GM23338 (cell line): Measurements from ENCODE around the gene COL16A1. TPM values are rescaled to one million over a fixed set of nuclear protein-coding genes. Genes with fewer than 3 reads are reported as not detected.

ENCODE experiments used
- ATAC-seq: fragments of 200-7000 bp; cut with Tn5 transposase; 3 replicates; pipeline ENCODE4 v1.9.1; 2020
- DNase-seq: peaks from one replicate; pipeline ENCODE4 v3.0.0-alpha.2; 2015; ENCODE audit warnings: low spot score
- H2AFZ ChIP-seq: fragments of 200-600 bp; sonication (generic); 2 replicates; pipeline ENCODE4 v1.8.0; 2016; ENCODE audit warnings: antibody characterized with exemption, mild to moderate bottlenecking, moderate library complexity
- H3F3A ChIP-seq: fragments of 200-600 bp; sonication (generic); replicated peaks from 2 replicates; pipeline ENCODE4 v1.8.0; 2017; ENCODE audit warnings: antibody characterized with exemption, mixed run types, low read depth
- H3K27ac ChIP-seq: fragments of 200-600 bp; sonication (generic); 2 replicates; pipeline ENCODE4 v1.6.1; 2016; ENCODE audit warnings: low read depth
- H3K27me3 ChIP-seq: fragments of 200-600 bp; sonication (generic); 2 replicates; pipeline ENCODE4 v1.8.0; 2016; ENCODE audit warnings: mild to moderate bottlenecking, mixed run types, moderate library complexity; ENCODE audit not compliant: insufficient read depth
- H3K36me3 ChIP-seq: fragments of 200-600 bp; sonication (generic); 2 replicates; pipeline ENCODE4 v1.8.0; 2016; ENCODE audit warnings: mild to moderate bottlenecking; ENCODE audit not compliant: insufficient read depth
- H3K4me1 ChIP-seq: fragments of 200-600 bp; sonication (generic); 2 replicates; pipeline ENCODE4 v1.8.0; 2016; ENCODE audit warnings: mild to moderate bottlenecking, moderate library complexity; ENCODE audit not compliant: insufficient read depth
- H3K4me2 ChIP-seq: fragments of 200-600 bp; sonication (generic); 2 replicates; pipeline ENCODE4 v1.7.1; 2017; ENCODE audit warnings: mixed run types
- H3K4me3 ChIP-seq: fragments of 200-600 bp; sonication (generic); 2 replicates; pipeline ENCODE4 v1.6.1; 2016; ENCODE audit warnings: mixed run types
- H3K79me2 ChIP-seq: fragments of 200-600 bp; sonication (generic); replicated peaks from 2 replicates; pipeline ENCODE4 v1.8.0; 2017; ENCODE audit warnings: mild to moderate bottlenecking; ENCODE audit not compliant: insufficient read depth
- H3K9me2 ChIP-seq: fragments of 200-600 bp; sonication (generic); 2 replicates; pipeline ENCODE4 v1.8.0; 2017; ENCODE audit not compliant: insufficient read depth
- H4K20me1 ChIP-seq: fragments of 200-600 bp; sonication (generic); replicated peaks from 2 replicates; pipeline ENCODE4 v1.8.0; 2017; ENCODE audit warnings: mild to moderate bottlenecking; ENCODE audit not compliant: insufficient read depth
- H3K27ac Mint-ChIP-seq: 2 replicates; pipeline ENCODE4 v1.8.0; 2020; ENCODE audit warnings: inconsistent platforms, mild to moderate bottlenecking, moderate library complexity, mixed read lengths
- H3K27me3 Mint-ChIP-seq: 3 replicates; pipeline ENCODE4 v1.8.0; 2022; ENCODE audit warnings: low read depth, mild to moderate bottlenecking, moderate library complexity, mixed read lengths, inconsistent platforms; ENCODE audit not compliant: insufficient read depth, poor library complexity
- H3K36me3 Mint-ChIP-seq: 3 replicates; pipeline ENCODE4 v1.8.0; 2021; ENCODE audit warnings: low read depth, mild to moderate bottlenecking, inconsistent platforms, moderate library complexity, mixed read lengths
- H3K4me1 Mint-ChIP-seq: 3 replicates; pipeline ENCODE4 v1.8.0; 2020; ENCODE audit warnings: mild to moderate bottlenecking, inconsistent platforms, mixed read lengths
- H3K4me3 Mint-ChIP-seq: 3 replicates; pipeline ENCODE4 v1.8.0; 2021; ENCODE audit warnings: moderate library complexity, mild to moderate bottlenecking, inconsistent platforms, mixed read lengths
- H3K9me3 Mint-ChIP-seq: 3 replicates; pipeline ENCODE4 v1.8.0; 2020; ENCODE audit warnings: moderate library complexity, mild to moderate bottlenecking, inconsistent platforms, mixed read lengths
- CREB1 ChIP-seq: fragments of 250-450 bp; sonication (Bioruptor Pico); IDR thresholded peaks from 2 replicates; pipeline ENCODE4 v1.5.0; 2020; ENCODE audit warnings: low read depth, mild to moderate bottlenecking, moderate library complexity
- EZH2phosphoT487 ChIP-seq: fragments of 200-600 bp; sonication (generic); IDR thresholded peaks from one replicate; pipeline ENCODE4 v1.8.1; 2018; ENCODE audit warnings: antibody characterized with exemption; ENCODE audit not compliant: unreplicated experiment
- JUNB ChIP-seq: IDR thresholded peaks from one replicate; pipeline ENCODE4 v1.6.1; 2016; ENCODE audit warnings: antibody characterized with exemption; ENCODE audit not compliant: unreplicated experiment
- NANOG ChIP-seq: IDR thresholded peaks from 2 replicates; pipeline ENCODE4 v1.6.1; 2016; ENCODE audit warnings: antibody characterized with exemption, borderline replicate concordance
- POLR2AphosphoS5 ChIP-seq: IDR thresholded peaks from 2 replicates; pipeline ENCODE4 v1.6.1; 2016; ENCODE audit warnings: antibody characterized with exemption, low read depth
- STAT1 ChIP-seq: IDR thresholded peaks from one replicate; pipeline ENCODE4 v1.6.1; 2016; ENCODE audit warnings: antibody characterized with exemption; ENCODE audit not compliant: unreplicated experiment
- ZNF114 ChIP-seq: fragments of 250-450 bp; sonication (Bioruptor Pico); IDR thresholded peaks from 2 replicates; pipeline ENCODE4 v1.5.0; 2020; ENCODE audit warnings: mild to moderate bottlenecking, moderate library complexity
- polyA plus RNA-seq: library from polyadenylated mRNA; unstranded; fragments of >200 nt; fragmentation: Nextera tagmentation; extraction: Ambion mirVana; gene quantifications from 2 replicates; pipeline ENCODE4 v1.2.1, GENCODE V29; 2016
- total RNA-seq: library from RNA; depleted of rRNA; stranded (reverse); fragments of >200 nt; shearing (Covaris generic); gene quantifications from 2 replicates; pipeline ENCODE4 v1.2.3, GENCODE V29; 2014
- TF ChIP-seq, protein P1 (sequence below): IDR thresholded peaks from one replicate; pipeline ENCODE4 v1.6.1; 2018; ENCODE audit warnings: antibody characterized with exemption; ENCODE audit not compliant: unreplicated experiment
- TF ChIP-seq, protein P2 (sequence below): IDR thresholded peaks from 2 replicates; pipeline ENCODE4 v1.6.1; 2016; ENCODE audit warnings: antibody characterized with exemption

COL16A1 gene
- total and polyA plus RNA-seq, 2 experiments from 2014 or later: 4.2 to 13.2 TPM

DNA sequence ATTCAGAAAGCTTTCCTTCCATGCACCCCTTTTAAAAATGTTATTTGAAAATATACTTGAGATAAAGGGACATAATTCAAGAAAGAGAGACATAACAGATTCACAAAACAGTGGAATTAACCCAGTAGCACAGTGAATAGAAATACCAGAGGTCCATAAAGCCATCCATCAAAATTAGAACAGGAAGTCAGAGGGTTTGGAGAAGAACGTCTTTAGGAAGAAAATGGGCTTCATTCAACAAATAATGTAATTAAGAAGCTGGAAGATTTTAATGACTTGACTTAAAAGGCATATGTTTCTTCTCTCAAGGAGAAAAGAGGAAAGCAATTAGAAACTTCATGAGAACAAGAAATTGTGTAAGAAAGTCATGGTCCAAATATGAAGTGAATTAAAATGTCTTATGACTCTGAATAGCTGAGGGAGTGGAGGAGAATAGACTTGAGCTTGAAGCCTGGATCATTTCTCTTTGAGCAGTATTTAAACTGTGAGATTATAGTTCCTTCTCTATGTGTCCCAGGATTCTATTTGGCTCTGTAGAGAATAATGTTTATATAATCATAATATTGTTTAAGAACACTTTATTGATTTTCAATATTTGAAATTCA lies 94.2 kb downstream of the COL16A1 start:
- no peaks in the 10 kb centered on the region for H3K9me2 ChIP-seq
- TF ChIP-seq, protein P1, sequence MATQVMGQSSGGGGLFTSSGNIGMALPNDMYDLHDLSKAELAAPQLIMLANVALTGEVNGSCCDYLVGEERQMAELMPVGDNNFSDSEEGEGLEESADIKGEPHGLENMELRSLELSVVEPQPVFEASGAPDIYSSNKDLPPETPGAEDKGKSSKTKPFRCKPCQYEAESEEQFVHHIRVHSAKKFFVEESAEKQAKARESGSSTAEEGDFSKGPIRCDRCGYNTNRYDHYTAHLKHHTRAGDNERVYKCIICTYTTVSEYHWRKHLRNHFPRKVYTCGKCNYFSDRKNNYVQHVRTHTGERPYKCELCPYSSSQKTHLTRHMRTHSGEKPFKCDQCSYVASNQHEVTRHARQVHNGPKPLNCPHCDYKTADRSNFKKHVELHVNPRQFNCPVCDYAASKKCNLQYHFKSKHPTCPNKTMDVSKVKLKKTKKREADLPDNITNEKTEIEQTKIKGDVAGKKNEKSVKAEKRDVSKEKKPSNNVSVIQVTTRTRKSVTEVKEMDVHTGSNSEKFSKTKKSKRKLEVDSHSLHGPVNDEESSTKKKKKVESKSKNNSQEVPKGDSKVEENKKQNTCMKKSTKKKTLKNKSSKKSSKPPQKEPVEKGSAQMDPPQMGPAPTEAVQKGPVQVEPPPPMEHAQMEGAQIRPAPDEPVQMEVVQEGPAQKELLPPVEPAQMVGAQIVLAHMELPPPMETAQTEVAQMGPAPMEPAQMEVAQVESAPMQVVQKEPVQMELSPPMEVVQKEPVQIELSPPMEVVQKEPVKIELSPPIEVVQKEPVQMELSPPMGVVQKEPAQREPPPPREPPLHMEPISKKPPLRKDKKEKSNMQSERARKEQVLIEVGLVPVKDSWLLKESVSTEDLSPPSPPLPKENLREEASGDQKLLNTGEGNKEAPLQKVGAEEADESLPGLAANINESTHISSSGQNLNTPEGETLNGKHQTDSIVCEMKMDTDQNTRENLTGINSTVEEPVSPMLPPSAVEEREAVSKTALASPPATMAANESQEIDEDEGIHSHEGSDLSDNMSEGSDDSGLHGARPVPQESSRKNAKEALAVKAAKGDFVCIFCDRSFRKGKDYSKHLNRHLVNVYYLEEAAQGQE: no peak
- no peak for TF ChIP-seq EZH2phosphoT487
- no peak overlapping the region for H3K4me2 ChIP-seq
- H2AFZ ChIP-seq: no peak overlapping the region
- H3K27ac ChIP-seq: no peak overlapping the region
- H3K36me3 ChIP-seq: no peaks in the 10 kb centered on the region
- peaks cover 4% of the 10 kb centered on the region for H3K4me1 Mint-ChIP-seq
- H3K79me2 ChIP-seq: no peaks in the 10 kb centered on the region
- no peak overlapping the region for H3K4me3 Mint-ChIP-seq
- H3K36me3 Mint-ChIP-seq: no peaks in the 10 kb centered on the region
- H3K27ac Mint-ChIP-seq: no peak overlapping the region
- no peak for ATAC-seq
- no peaks in the 10 kb centered on the region for H3K9me3 Mint-ChIP-seq
- H3F3A ChIP-seq: no peaks in the 10 kb centered on the region
- peaks cover 2% of the 10 kb centered on the region for H3K27me3 Mint-ChIP-seq
- H3K4me1 ChIP-seq: no peaks in the 10 kb centered on the region
- DNase-seq: no peak
- H3K27me3 ChIP-seq: no peaks in the 10 kb centered on the region
- H3K4me3 ChIP-seq: no peak overlapping the region
- no peaks in the 10 kb centered on the region for H4K20me1 ChIP-seq

DNA sequence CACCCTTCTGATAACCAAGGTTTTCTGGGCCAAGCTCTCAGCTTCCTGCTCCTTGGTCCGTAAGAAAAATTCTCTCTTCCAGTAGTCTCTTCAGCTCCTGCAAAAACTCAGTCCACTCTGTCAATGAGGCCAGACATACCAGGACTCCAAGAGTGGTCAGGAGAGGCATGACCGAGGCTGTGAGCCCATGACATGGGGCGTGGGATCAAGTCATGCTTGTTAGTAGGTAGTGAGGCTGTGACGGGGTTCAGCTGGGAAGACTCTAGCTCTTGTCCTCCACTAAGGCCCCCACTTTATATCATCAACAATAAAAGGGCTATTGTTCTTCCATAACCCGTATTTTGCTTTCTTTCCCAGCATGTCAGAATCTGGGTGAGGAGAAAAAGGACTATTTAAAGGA lies 96.5 kb downstream of the COL16A1 start:
- Histone ChIP-seq H3K27me3 (no peaks in the 10 kb centered on the region), H3K4me1 (no peaks in the 10 kb centered on the region), H4K20me1 (no peaks in the 10 kb centered on the region), H3K79me2 (no peaks in the 10 kb centered on the region), H3F3A (no peaks in the 10 kb centered on the region), H3K4me3 (no peak overlapping the region), H3K36me3 (no peaks in the 10 kb centered on the region), H3K4me2 (no peak overlapping the region), H3K27ac (no peak overlapping the region), H2AFZ (no peak overlapping the region), H3K9me2 (no peaks in the 10 kb centered on the region)
- Mint-ChIP-seq H3K4me1 (no peaks in the 10 kb centered on the region), H3K27me3 (peaks cover 2% of the 10 kb centered on the region), H3K36me3 (no peaks in the 10 kb centered on the region), H3K9me3 (no peaks in the 10 kb centered on the region), H3K27ac (no peak overlapping the region), H3K4me3 (no peak overlapping the region)
- ATAC-seq: no peak
- no peak for DNase-seq
- TF ChIP-seq ZNF114 (no peak), CREB1 (no peak), STAT1 (no peak), NANOG (no peak), POLR2AphosphoS5 (no peak), JUNB (no peak), EZH2phosphoT487 (no peak)
- TF ChIP-seq, protein P1: no peak
- TF ChIP-seq, protein P2, sequence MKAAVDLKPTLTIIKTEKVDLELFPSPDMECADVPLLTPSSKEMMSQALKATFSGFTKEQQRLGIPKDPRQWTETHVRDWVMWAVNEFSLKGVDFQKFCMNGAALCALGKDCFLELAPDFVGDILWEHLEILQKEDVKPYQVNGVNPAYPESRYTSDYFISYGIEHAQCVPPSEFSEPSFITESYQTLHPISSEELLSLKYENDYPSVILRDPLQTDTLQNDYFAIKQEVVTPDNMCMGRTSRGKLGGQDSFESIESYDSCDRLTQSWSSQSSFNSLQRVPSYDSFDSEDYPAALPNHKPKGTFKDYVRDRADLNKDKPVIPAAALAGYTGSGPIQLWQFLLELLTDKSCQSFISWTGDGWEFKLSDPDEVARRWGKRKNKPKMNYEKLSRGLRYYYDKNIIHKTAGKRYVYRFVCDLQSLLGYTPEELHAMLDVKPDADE: no peak
